HepG2 (cell line): ENCODE data around the gene SLC25A10. TPM values are rescaled to one million over a fixed set of nuclear protein-coding genes. Genes with fewer than 3 reads are reported as not detected.
A peak's percentile ranks its signal among the peaks of the same experiment; 100 is the strongest.

Source experiments
- ATF3 ChIP-seq: sonication (generic); formaldehyde crosslinking; IDR thresholded peaks from 2 replicates; pipeline ENCODE4 v1.4.0; 2020; ENCODE audit warnings: missing genetic modification reagents
- BRF2 ChIP-seq: sonication (generic); formaldehyde crosslinking; IDR thresholded peaks from 2 replicates; pipeline ENCODE4 v1.8.1; 2022; ENCODE audit warnings: mild to moderate bottlenecking, missing genetic modification reagents
- CBX1 ChIP-seq: IDR thresholded peaks from one replicate; pipeline ENCODE4 v1.6.1; 2016; ENCODE audit warnings: antibody characterized with exemption, low read depth
- CEBPB ChIP-seq: IDR thresholded peaks from 2 replicates; pipeline ENCODE4 v1.6.1; 2011; ENCODE audit warnings: low read depth, low read length, improper control_type of control experiment, borderline replicate concordance
- CEBPG ChIP-seq: IDR thresholded peaks from 2 replicates; pipeline ENCODE4 v1.6.1; 2016
- CHD2 ChIP-seq: IDR thresholded peaks from 2 replicates; pipeline ENCODE4 v1.6.1; 2011; ENCODE audit warnings: low read depth, low read length, improper control_type of control experiment
- EEA1 ChIP-seq: sonication (generic); formaldehyde crosslinking; IDR thresholded peaks from 2 replicates; pipeline ENCODE4 v1.5.1; 2020; ENCODE audit warnings: mild to moderate bottlenecking, missing genetic modification reagents, borderline replicate concordance
- EED ChIP-seq: sonication (generic); formaldehyde crosslinking; IDR thresholded peaks from 2 replicates; pipeline ENCODE4 v1.5.0; 2020; ENCODE audit warnings: mild to moderate bottlenecking, missing genetic modification reagents
- GFI1 ChIP-seq: sonication (generic); formaldehyde crosslinking; IDR thresholded peaks from 2 replicates; pipeline ENCODE4 v1.5.0; 2020; ENCODE audit warnings: missing genetic modification reagents, mild to moderate bottlenecking, borderline replicate concordance
- HDAC2 ChIP-seq: sonication (generic); formaldehyde crosslinking; IDR thresholded peaks from 2 replicates; pipeline ENCODE4 v1.4.0; 2020; ENCODE audit warnings: missing genetic modification reagents
- KLF6 ChIP-seq: IDR thresholded peaks from 2 replicates; pipeline ENCODE4 v1.8.0; 2016; ENCODE audit warnings: missing biosample characterization, missing genetic modification reagents
- MED13 ChIP-seq: sonication (generic); formaldehyde crosslinking; IDR thresholded peaks from 2 replicates; pipeline ENCODE4 v1.5.0; 2020; ENCODE audit warnings: missing genetic modification reagents
- PHF8 ChIP-seq: sonication (generic); formaldehyde crosslinking; IDR thresholded peaks from 2 replicates; pipeline ENCODE4 v1.5.0; 2020; ENCODE audit warnings: missing genetic modification reagents
- RAD51 ChIP-seq: fragments of 450-650 bp; IDR thresholded peaks from 2 replicates; pipeline ENCODE4 v1.6.1; 2016; ENCODE audit warnings: borderline replicate concordance
- RNF2 ChIP-seq: fragments of 450-650 bp; conservative IDR thresholded peaks from 2 replicates; pipeline ENCODE4 v1.6.1; 2016; ENCODE audit warnings: low read depth
- SP5 ChIP-seq: IDR thresholded peaks from 2 replicates; pipeline ENCODE4 v1.6.1; 2016; ENCODE audit warnings: low read depth, borderline replicate concordance
- TMF1 ChIP-seq: sonication (generic); formaldehyde crosslinking; IDR thresholded peaks from 2 replicates; pipeline ENCODE4 v1.8.1; 2022; ENCODE audit warnings: low read depth, missing genetic modification reagents
- YEATS2 ChIP-seq: sonication (generic); formaldehyde crosslinking; IDR thresholded peaks from 2 replicates; pipeline ENCODE4 v1.4.0; 2020; ENCODE audit warnings: missing genetic modification reagents, borderline replicate concordance
- ZBTB38 ChIP-seq: sonication (generic); formaldehyde crosslinking; IDR thresholded peaks from 2 replicates; pipeline ENCODE4 v1.5.1; 2020; ENCODE audit warnings: mild to moderate bottlenecking, missing genetic modification reagents
- ZFX ChIP-seq: sonication (generic); formaldehyde crosslinking; IDR thresholded peaks from 2 replicates; pipeline ENCODE4 v1.4.0; 2020; ENCODE audit warnings: mild to moderate bottlenecking, low read depth, missing genetic modification reagents, moderate library complexity
- ZNF205 ChIP-seq: IDR thresholded peaks from 2 replicates; pipeline ENCODE4 v1.6.1; 2018; ENCODE audit warnings: missing biosample characterization, missing genetic modification reagents
- ZNF33A ChIP-seq: sonication (generic); formaldehyde crosslinking; IDR thresholded peaks from 2 replicates; pipeline ENCODE4 v1.5.1; 2020; ENCODE audit warnings: missing genetic modification reagents, mild to moderate bottlenecking, moderate library complexity, borderline replicate concordance
- ZNF430 ChIP-seq: sonication (generic); formaldehyde crosslinking; IDR thresholded peaks from 2 replicates; pipeline ENCODE4 v1.9.0; 2021; ENCODE audit warnings: mild to moderate bottlenecking, missing genetic modification reagents
- ZNF510 ChIP-seq: sonication (generic); formaldehyde crosslinking; IDR thresholded peaks from 2 replicates; pipeline ENCODE4 v1.4.0; 2020; ENCODE audit warnings: low read depth, mild to moderate bottlenecking, missing genetic modification reagents
- ZNF574 ChIP-seq: sonication (generic); formaldehyde crosslinking; IDR thresholded peaks from 2 replicates; pipeline ENCODE4 v1.4.0; 2020; ENCODE audit warnings: missing genetic modification reagents
- ZNF644 ChIP-seq: IDR thresholded peaks from 2 replicates; pipeline ENCODE4 v1.6.1; 2016; ENCODE audit warnings: low read depth
- ZNF788 ChIP-seq: sonication (generic); formaldehyde crosslinking; IDR thresholded peaks from 2 replicates; pipeline ENCODE4 v1.5.0; 2020; ENCODE audit warnings: mild to moderate bottlenecking, missing genetic modification reagents, borderline replicate concordance
- ZNF879 ChIP-seq: sonication (generic); formaldehyde crosslinking; IDR thresholded peaks from 2 replicates; pipeline ENCODE4 v1.8.1; 2023; ENCODE audit warnings: missing genetic modification reagents
- polyA plus RNA-seq, 8 experiments: library from polyadenylated mRNA; depleted of rRNA in 3 of 8; stranded (reverse) in 7 of 8; unstranded in 1 of 8; fragments of >200 nt; fragmentation: Illumina TruSeq in 4 of 8; extraction: Trizol in 4 of 8; gene quantifications; 2 replicates each; pipeline versions ENCODE4 v1.2.1 to v1.2.3, GENCODE V29; 2011 to 2016; ENCODE audit warnings: low read depth in 4 of 8, missing spikeins in 1 of 8, mixed read lengths in 1 of 8; ENCODE audit not compliant: insufficient read depth in 1 of 8
- total RNA-seq, 5 experiments: library from RNA; depleted of rRNA; stranded (reverse); fragments of >200 nt; fragmentation: Illumina TruSeq; extraction: Trizol; gene quantifications; 2 replicates each; pipeline ENCODE4 v1.2.3, GENCODE V29; 2016; ENCODE audit warnings: low read depth in 1 of 5

SLC25A10 gene
- total and polyA plus RNA-seq, 2 of the 13 experiments (the other 11 are each of a cell fraction or from before 2014, with no cell fraction given), result 46.5 to 140 TPM

GRCh38 chr17:81666342-81667191, 45.5 kb upstream of the SLC25A10 start, which contains the start of the genes CCDC137 and OXLD1 (continued):
- TF ChIP-seq ZNF510, result no peak
- TF ChIP-seq EED (CRISPR knock-in tag), result peak; percentile 82
- TF ChIP-seq ZNF879, result peak; percentile 19; the same call in 1 of the 2 replicates
- peak; percentile 79 for TF ChIP-seq ZFX (CRISPR knock-in tag)
- 0 out of 2 replicates have a peak, but pooled peaks have one; percentile 62 for TF ChIP-seq KLF6
- peak; percentile 15; the same call in 1 of the 2 replicates for TF ChIP-seq SP5 (CRISPR knock-in tag)
- peak; percentile 66 for TF ChIP-seq ZNF205 (CRISPR knock-in tag)
- TF ChIP-seq ZNF430 (CRISPR knock-in tag), result 0 out of 2 replicates have a peak, but pooled peaks have one; percentile 79
- TF ChIP-seq ATF3 (CRISPR knock-in tag), result no peak; the same call in none of the 2 replicates
- TF ChIP-seq PHF8 (CRISPR knock-in tag), result peak; percentile 92
- peak; percentile 94 for TF ChIP-seq YEATS2
- TF ChIP-seq CBX1, result peak; percentile 84
- no peak for TF ChIP-seq RNF2
- peak; percentile 79; the same call in 1 of the 2 replicates for TF ChIP-seq HDAC2 (CRISPR knock-in tag)
- 0 out of 2 replicates have a peak, but pooled peaks have one; percentile 80 for TF ChIP-seq BRF2 (CRISPR knock-in tag)
- TF ChIP-seq TMF1 (CRISPR knock-in tag), result no peak
- no peak; the same call in none of the 2 replicates for TF ChIP-seq GFI1 (CRISPR knock-in tag)
- no peak for TF ChIP-seq CEBPB
- peak; percentile 53; the same call in 1 of the 2 replicates for TF ChIP-seq CHD2
- peak; percentile 61; the same call in 1 of the 2 replicates for TF ChIP-seq EEA1
- peak; percentile 47 for TF ChIP-seq CEBPG (CRISPR knock-in tag)
- peak; percentile 88; the same call in 1 of the 2 replicates for TF ChIP-seq ZNF788 (CRISPR knock-in tag)
- TF ChIP-seq ZBTB38 (CRISPR knock-in tag), result peak; percentile 42
- no peak for TF ChIP-seq ZNF644 (CRISPR knock-in tag)
- TF ChIP-seq MED13 (CRISPR knock-in tag), result peak; percentile 22; the same call in 1 of the 2 replicates
- TF ChIP-seq RAD51, result no peak
- TF ChIP-seq ZNF33A (CRISPR knock-in tag), result no peak
- TF ChIP-seq ZNF574, result peak; percentile 98
